A673 (cell line): Measurements from ENCODE around the gene PACRG.

Experiments used
- CTCF ChIP-seq: fragments of 300-800, 200-600 bp; sonication (generic); conservative IDR thresholded peaks from 2 replicates; pipeline ENCODE4 v1.5.1; 2017; ENCODE audit warnings: low read depth, mild to moderate bottlenecking, antibody characterized with exemption, low read length, moderate library complexity, mixed read lengths
- EZH2 ChIP-seq: fragments of 200-600 bp; sonication (generic); IDR thresholded peaks from 2 replicates; pipeline ENCODE4 v1.6.1; 2017; ENCODE audit warnings: borderline replicate concordance, low read depth, mild to moderate bottlenecking, mixed read lengths, antibody characterized with exemption, low read length; ENCODE audit not compliant: poor library complexity, severe bottlenecking

- TF ChIP-seq CTCF (no peak), EZH2 (no peak)
Measured at GRCh38 chr6:162868397-162868796, 140.6 kb downstream of the PACRG start.
